GM12873 (cell line): Measurements from ENCODE around the gene SPSB1.

ENCODE experiments used
- TF ChIP-seq, protein P1 (sequence below): IDR thresholded peaks from 2 replicates; pipeline ENCODE4 v1.5.1; 2012; ENCODE audit warnings: low read depth, mild to moderate bottlenecking, moderate library complexity, low read length, control low read depth; ENCODE audit not compliant: insufficient read depth; ENCODE audit errors: missing control alignments

The SPSB1 gene

DNA sequence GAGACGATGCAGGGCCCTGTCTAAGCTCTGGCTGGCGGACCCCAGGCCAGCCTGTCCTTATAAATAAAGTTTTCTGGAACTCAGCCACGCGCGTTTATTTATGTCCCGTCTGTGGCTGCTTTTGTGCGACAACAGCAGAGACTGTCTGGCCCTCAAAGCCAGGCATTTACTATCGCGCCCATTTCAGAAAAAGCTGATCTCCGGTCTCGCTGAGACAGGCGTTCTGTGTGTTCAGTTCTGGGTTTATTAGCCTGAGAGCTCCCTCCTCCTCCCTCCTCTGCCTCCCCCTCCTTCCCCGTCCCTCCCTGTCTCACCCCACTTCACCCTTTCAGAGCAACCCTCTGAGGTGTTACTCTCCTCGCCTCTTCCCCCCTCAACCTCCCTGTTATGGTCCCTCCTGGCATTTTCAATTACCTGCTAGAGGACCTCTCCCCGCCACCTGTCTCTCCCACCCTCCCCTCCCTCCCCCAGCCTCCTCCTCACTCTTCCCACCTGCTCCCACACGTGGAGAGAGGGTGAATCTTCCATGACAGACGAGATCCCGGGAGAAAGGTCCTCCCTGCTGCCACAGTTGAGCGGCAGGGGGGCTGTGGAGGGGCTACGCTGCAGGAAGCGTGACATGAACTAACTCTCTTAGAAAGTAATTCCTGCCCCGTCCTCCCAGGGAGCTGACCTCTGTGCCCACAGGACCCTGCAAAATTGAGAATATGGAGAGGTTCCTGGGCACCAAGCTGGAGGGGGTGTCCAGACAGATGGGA is 59.9 kb downstream of the SPSB1 start:
- TF ChIP-seq, protein P1, sequence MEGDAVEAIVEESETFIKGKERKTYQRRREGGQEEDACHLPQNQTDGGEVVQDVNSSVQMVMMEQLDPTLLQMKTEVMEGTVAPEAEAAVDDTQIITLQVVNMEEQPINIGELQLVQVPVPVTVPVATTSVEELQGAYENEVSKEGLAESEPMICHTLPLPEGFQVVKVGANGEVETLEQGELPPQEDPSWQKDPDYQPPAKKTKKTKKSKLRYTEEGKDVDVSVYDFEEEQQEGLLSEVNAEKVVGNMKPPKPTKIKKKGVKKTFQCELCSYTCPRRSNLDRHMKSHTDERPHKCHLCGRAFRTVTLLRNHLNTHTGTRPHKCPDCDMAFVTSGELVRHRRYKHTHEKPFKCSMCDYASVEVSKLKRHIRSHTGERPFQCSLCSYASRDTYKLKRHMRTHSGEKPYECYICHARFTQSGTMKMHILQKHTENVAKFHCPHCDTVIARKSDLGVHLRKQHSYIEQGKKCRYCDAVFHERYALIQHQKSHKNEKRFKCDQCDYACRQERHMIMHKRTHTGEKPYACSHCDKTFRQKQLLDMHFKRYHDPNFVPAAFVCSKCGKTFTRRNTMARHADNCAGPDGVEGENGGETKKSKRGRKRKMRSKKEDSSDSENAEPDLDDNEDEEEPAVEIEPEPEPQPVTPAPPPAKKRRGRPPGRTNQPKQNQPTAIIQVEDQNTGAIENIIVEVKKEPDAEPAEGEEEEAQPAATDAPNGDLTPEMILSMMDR = no peak

DNA sequence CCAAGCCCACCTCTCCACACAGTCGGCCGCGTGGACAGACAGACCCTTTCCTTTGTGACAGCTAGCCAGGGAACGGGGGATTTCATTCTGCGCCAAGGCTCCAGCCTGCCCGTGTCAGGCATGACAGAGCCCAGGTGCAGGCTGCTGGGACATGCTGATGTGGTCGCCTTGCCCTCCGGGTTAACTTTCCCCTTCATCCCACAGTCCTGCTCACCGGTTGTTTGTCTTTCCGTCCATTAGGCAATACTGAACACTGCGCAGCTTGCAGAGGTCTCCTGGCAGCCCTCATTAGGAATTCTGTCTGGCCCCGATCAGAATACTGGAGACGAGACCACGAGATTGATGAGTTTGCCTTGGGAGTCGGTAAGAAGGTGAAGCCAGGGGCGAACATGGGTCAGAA is 62.8 kb downstream of the SPSB1 start:
- TF ChIP-seq, protein P1 = no peak

DNA sequence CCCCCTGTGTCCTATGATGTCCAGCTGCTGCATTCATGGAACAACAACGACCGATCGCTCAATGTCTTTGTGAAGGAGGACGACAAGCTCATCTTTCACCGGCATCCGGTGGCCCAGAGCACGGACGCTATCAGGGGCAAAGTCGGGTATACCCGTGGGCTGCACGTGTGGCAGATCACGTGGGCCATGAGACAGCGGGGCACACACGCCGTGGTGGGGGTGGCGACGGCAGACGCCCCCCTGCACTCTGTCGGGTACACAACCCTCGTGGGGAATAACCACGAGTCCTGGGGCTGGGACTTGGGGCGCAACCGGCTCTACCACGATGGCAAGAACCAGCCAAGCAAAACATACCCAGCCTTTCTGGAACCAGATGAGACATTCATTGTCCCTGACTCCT is 63.3 kb downstream of the SPSB1 start:
- TF ChIP-seq, protein P1 = no peak

DNA sequence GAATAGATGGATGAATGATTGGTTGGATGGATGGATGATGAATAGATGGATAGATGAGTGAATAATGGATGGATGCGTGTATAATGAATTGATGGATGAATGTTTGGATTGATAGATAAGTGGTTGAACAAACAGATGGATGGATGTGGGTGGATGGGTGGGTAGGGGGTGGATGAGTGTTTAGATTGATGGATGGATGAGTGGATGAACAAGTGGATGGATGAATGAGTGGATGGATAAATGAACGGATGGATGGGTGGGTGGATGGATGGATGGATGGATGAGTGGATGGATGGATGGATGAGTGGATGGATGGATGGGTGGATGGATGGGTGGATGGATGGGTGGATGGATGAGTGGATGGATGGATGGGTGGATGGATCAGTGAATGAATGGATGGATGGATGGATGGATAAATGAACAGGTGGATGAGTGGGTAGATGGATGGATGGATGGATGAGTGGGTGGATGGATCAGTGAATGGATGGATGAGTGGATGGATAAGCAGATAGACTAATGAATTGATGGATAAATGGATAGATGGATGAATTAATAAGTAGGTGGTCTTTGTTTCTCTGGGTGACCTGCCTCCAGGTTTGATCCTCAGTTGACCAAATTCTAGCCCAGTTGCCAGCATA is 64.3 kb downstream of the SPSB1 start:
- TF ChIP-seq, protein P1 = no peak

DNA sequence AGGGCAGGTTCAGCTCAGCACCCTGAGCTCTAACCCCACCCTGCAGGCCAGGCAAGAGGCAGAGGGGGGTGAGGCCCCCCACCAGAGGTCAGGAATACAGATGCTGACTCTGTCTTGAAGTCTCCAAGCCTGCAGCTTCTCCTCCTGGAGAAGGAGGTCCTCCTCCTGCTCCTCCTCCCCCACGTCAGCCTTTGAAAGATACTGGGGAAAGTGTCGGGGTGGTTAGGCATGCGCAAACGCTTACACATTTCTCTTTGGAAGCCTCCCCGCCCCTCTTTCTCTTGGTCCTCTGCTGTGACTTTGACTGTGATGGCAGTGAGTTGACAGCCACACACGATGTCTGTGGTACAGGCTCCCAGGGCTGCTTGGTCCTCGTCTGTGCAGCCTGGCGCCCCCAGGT is 65.3 kb downstream of the SPSB1 start:
- TF ChIP-seq, protein P1 = no peak

DNA sequence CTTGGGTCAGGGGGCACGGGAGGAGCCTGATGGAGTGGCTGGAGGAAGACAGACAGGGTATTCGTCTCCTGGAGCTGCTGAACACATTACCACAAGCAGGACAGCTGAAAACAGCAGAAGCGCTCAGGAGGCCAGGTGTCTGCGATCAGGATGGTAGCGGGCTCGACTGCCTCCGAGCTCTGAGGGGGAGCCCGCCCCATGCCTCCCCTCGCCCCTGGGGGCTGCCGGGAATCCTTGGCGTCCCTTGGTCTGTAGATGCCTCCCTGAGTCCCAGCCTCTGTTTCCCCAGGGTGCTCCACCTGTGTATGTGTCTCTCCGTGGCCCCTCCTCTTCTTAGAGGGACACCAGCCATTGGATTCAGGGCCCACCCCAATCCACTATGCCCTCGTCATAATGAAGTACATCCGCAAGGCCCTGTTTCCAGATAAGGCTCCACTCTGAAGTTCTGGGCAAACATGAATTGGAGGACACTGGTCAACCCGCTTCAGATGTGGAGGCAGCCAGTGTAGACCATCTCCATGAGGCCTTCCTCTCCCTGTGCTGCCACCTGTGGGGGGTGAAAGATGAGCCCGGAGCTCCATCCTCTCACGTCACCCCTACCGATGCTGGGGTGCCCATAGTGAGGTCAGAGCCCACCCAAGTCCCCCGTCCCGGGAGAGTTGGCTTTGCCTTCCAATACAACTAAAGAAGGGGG is 67.8 kb downstream of the SPSB1 start:
- TF ChIP-seq, protein P1 = no peak

DNA sequence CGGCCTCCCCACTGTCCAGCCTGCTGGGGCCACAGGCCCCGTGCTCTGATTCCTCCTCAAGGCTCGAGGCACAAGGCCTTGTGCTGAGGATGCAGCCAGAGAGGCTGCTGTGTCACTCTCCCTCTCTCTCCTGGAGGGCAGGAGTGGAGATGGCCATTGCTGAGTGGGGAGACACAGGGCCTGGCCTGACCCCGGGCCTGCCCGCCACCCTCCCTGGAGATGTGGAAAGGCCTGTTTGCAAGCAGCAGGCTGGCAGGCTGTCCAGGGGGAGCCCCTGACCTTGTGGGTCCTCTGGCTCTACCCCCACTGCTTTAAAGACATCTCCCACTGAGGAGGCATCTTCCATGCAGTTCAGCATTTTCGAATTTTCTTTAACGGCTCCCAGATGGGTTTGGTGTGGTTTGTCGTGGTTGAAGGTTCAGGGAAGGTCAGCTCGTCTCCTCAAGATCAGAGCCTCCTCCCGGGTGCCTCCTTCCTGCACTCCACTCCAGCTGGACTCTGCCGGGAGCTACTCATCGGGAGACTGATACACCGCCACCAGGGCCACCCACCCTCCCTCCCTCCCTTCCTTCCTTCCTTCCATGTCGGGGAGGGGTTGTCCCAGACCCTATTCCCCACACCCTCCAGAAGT is 69.1 kb downstream of the SPSB1 start:
- TF ChIP-seq, protein P1 = no peak
